H9 (cell line): Measurements from ENCODE around the gene NGB. TPM values are rescaled to one million over a fixed set of nuclear protein-coding genes. Genes with fewer than 3 reads are reported as not detected.

Source experiments
- DNase-seq: peaks from one replicate; pipeline ENCODE4 v3.0.0-alpha.2; 2017
- H2AFZ ChIP-seq: one replicate; pipeline ENCODE4 v1.6.1; 2013; ENCODE audit warnings: mild to moderate bottlenecking, low read length, control low read depth, moderate library complexity
- H2AK5ac ChIP-seq: 2 replicates; pipeline ENCODE4 v1.6.1; 2013; ENCODE audit warnings: low read length, control low read depth, mixed read lengths; ENCODE audit not compliant: insufficient read length
- H2BK120ac ChIP-seq: one replicate; pipeline ENCODE4 v1.6.1; 2013; ENCODE audit warnings: low read depth, mild to moderate bottlenecking, low read length, control low read depth, inconsistent platforms; ENCODE audit not compliant: poor library complexity, severe bottlenecking
- H2BK12ac ChIP-seq: 2 replicates; pipeline ENCODE4 v1.6.1; 2013; ENCODE audit warnings: low read length, control low read depth, mixed read lengths, low read depth; ENCODE audit not compliant: insufficient read length
- H2BK15ac ChIP-seq: 2 replicates; pipeline ENCODE4 v1.6.1; 2013; ENCODE audit warnings: low read depth, low read length, control low read depth
- H2BK20ac ChIP-seq: one replicate; pipeline ENCODE4 v1.6.1; 2013; ENCODE audit warnings: low read depth, mild to moderate bottlenecking, low read length, control low read depth, inconsistent platforms; ENCODE audit not compliant: poor library complexity, severe bottlenecking
- H2BK5ac ChIP-seq: 2 replicates; pipeline ENCODE4 v1.6.1; 2013; ENCODE audit warnings: low read length, control low read depth, mixed read lengths; ENCODE audit not compliant: insufficient read length
- H3K14ac ChIP-seq: 2 replicates; pipeline ENCODE4 v1.6.1; 2013; ENCODE audit warnings: low read length, control low read depth; ENCODE audit not compliant: insufficient read depth
- H3K18ac ChIP-seq: 2 replicates; pipeline ENCODE4 v1.6.1; 2013; ENCODE audit warnings: low read depth, mild to moderate bottlenecking, mixed read lengths, low read length, control low read depth; ENCODE audit not compliant: insufficient read length
- H3K23ac ChIP-seq: 2 replicates; pipeline ENCODE4 v1.6.1; 2013; ENCODE audit warnings: low read length, control low read depth, mixed read lengths, low read depth; ENCODE audit not compliant: insufficient read length
- H3K23me2 ChIP-seq: 2 replicates; pipeline ENCODE4 v1.6.1; 2013; ENCODE audit warnings: low read depth, mild to moderate bottlenecking, mixed read lengths, low read length, control low read depth; ENCODE audit not compliant: insufficient read length, poor library complexity, severe bottlenecking
- H3K27ac ChIP-seq: 2 replicates; pipeline ENCODE4 v1.5.1; 2013; ENCODE audit warnings: low read length, control low read depth, mixed read lengths, low read depth; ENCODE audit not compliant: insufficient read length
- H3K27me3 ChIP-seq: 2 replicates; pipeline ENCODE4 v1.6.1; 2013; ENCODE audit warnings: low read length, control low read depth, inconsistent platforms; ENCODE audit not compliant: insufficient read depth
- H3K4ac ChIP-seq: 2 replicates; pipeline ENCODE4 v1.6.1; 2013; ENCODE audit warnings: low read depth, mild to moderate bottlenecking, control low read depth, inconsistent platforms, low read length, moderate library complexity
- H3K4me1 ChIP-seq: 2 replicates; pipeline ENCODE4 v1.6.1; 2013; ENCODE audit warnings: low read length, control low read depth, inconsistent platforms; ENCODE audit not compliant: insufficient read depth
- H3K4me2 ChIP-seq: 2 replicates; pipeline ENCODE4 v1.6.1; 2013; ENCODE audit warnings: low read length, control low read depth, mixed read lengths; ENCODE audit not compliant: insufficient read length, insufficient read depth
- H3K56ac ChIP-seq: 2 replicates; pipeline ENCODE4 v1.6.1; 2013; ENCODE audit warnings: low read depth, mild to moderate bottlenecking, mixed read lengths, low read length, control low read depth; ENCODE audit not compliant: insufficient read length
- H3K79me1 ChIP-seq: 2 replicates; pipeline ENCODE4 v1.6.1; 2013; ENCODE audit warnings: low read depth, mild to moderate bottlenecking, moderate library complexity, low read length, control low read depth, inconsistent platforms; ENCODE audit not compliant: insufficient read depth, poor library complexity, severe bottlenecking
- H3K79me2 ChIP-seq: 2 replicates; pipeline ENCODE4 v1.6.1; 2013; ENCODE audit warnings: low read length, control low read depth, inconsistent platforms; ENCODE audit not compliant: insufficient read depth
- H3K9ac ChIP-seq: 2 replicates; pipeline ENCODE4 v1.6.1; 2013; ENCODE audit warnings: low read length, control low read depth, mixed read lengths; ENCODE audit not compliant: insufficient read length; ENCODE audit errors: extremely low read depth
- H3K9me3 ChIP-seq: one replicate; pipeline ENCODE4 v1.6.1; 2013; ENCODE audit warnings: low read depth, low read length, inconsistent platforms; ENCODE audit not compliant: control insufficient read depth
- H3T11ph ChIP-seq: one replicate; pipeline ENCODE4 v1.6.1; 2013; ENCODE audit warnings: mild to moderate bottlenecking, low read length, control low read depth, inconsistent platforms
- H4K20me1 ChIP-seq: one replicate; pipeline ENCODE4 v1.6.1; 2013; ENCODE audit not compliant: control insufficient read depth, insufficient read length, insufficient read depth
- H4K5ac ChIP-seq: 2 replicates; pipeline ENCODE4 v1.6.1; 2013; ENCODE audit warnings: low read depth, mild to moderate bottlenecking, mixed read lengths, low read length, control low read depth; ENCODE audit not compliant: insufficient read length
- H4K8ac ChIP-seq: replicated peaks from 2 replicates; pipeline ENCODE4 v1.6.1; 2013; ENCODE audit warnings: low read length, control low read depth, mixed read lengths, low read depth; ENCODE audit not compliant: insufficient read length
- H4K91ac ChIP-seq: 2 replicates; pipeline ENCODE4 v1.6.1; 2013; ENCODE audit warnings: low read depth, mild to moderate bottlenecking, moderate library complexity, mixed read lengths, low read length, control low read depth; ENCODE audit not compliant: insufficient read length
- H3K27ac Mint-ChIP-seq, 3 experiments: 2 replicates in 2 of 3; 3 replicates in 1 of 3; pipeline ENCODE4 v1.8.0; 2020 to 2021; ENCODE audit warnings: mixed read lengths in 3 of 3, mild to moderate bottlenecking in 1 of 3, moderate library complexity in 1 of 3
- H3K27me3 Mint-ChIP-seq: 2 replicates; pipeline ENCODE4 v1.8.0; 2021; ENCODE audit warnings: low read depth, mild to moderate bottlenecking, moderate library complexity, mixed read lengths
- H3K36me3 Mint-ChIP-seq, 3 experiments: 2 replicates in 2 of 3; 3 replicates in 1 of 3; pipeline ENCODE4 v1.8.0; 2020 to 2021; ENCODE audit warnings: low read depth in 3 of 3, mixed read lengths in 3 of 3; ENCODE audit not compliant: insufficient read depth in 1 of 3
- H3K4me1 Mint-ChIP-seq, 2 experiments: 2 replicates each; pipeline ENCODE4 v1.8.0; 2020; ENCODE audit warnings: mixed read lengths in 2 of 2
- H3K4me3 Mint-ChIP-seq, 2 experiments: 2 replicates in 1 of 2; 3 replicates in 1 of 2; pipeline ENCODE4 v1.8.0; 2020 to 2021; ENCODE audit warnings: mild to moderate bottlenecking in 2 of 2, mixed read lengths in 2 of 2, moderate library complexity in 1 of 2
- H3K9me3 Mint-ChIP-seq, 2 experiments: 2 replicates in 1 of 2; 3 replicates in 1 of 2; pipeline ENCODE4 v1.8.0; 2020; ENCODE audit warnings: mild to moderate bottlenecking in 2 of 2, mixed read lengths in 2 of 2, moderate library complexity in 1 of 2
- CTCF ChIP-seq: fragments of 200-600 bp; sonication (generic); conservative IDR thresholded peaks from 3 replicates; pipeline ENCODE4 v1.8.0; 2021; ENCODE audit warnings: antibody characterized with exemption, mild to moderate bottlenecking
- WGBS: extraction: QIAGEN DNeasy Blood & Tissue Kit; methylation state at CpG from one replicate; pipeline ENCODE4 v1.1.7; 2013; ENCODE audit warnings: missing lambda C conversion rate, low lambda C conversion rate, mixed read lengths; ENCODE audit not compliant: insufficient read length; ENCODE audit errors: extremely low coverage; 5-methylcytosine and 5-hydroxymethylcytosine counted together
- total RNA-seq: library from RNA; stranded (reverse); gene quantifications from 2 replicates; pipeline ENCODE4 v1.2.1, GENCODE V29; 2021

NGB gene
- total RNA-seq, 1 experiment from 2014 or later: 0.26 TPM

- Histone ChIP-seq H3K4me1 (peaks cover 10% of the 10 kb centered on the region; the same call in 1 of the 2 replicates), H2BK15ac (no peak overlapping the region), H3K27me3 (no peaks in the 10 kb centered on the region), H4K8ac (no peak overlapping the region), H3K9ac (no peak overlapping the region), H4K5ac (no peak overlapping the region), H2BK12ac (no peak overlapping the region), H3K9me3 (no peaks in the 10 kb centered on the region), H2BK20ac (no peak overlapping the region), H3K23me2 (no peaks in the 10 kb centered on the region), H4K20me1 (no peaks in the 10 kb centered on the region), H3K18ac (no peak overlapping the region), H2BK5ac (no peak overlapping the region), H3K14ac (no peak overlapping the region), H2AK5ac (peak overlapping the region; percentile 58), H3T11ph (no peak overlapping the region), H3K27ac (no peak overlapping the region), H2AFZ (no peak overlapping the region), H3K79me1 (no peaks in the 10 kb centered on the region), H3K4ac (no peak overlapping the region), H3K23ac (no peak overlapping the region), H4K91ac (no peak overlapping the region), H2BK120ac (no peak overlapping the region), H3K56ac (no peak overlapping the region), H3K79me2 (peaks cover 2% of the 10 kb centered on the region; the same call in 1 of the 2 replicates), H3K4me2 (no peak overlapping the region)
- TF ChIP-seq CTCF: no peak
- Mint-ChIP-seq H3K4me1 (peaks cover 38 to 44% of the 10 kb centered on the region in 2 experiments), H3K36me3 (peaks cover 0 to 8% (median 5%) of the 10 kb centered on the region in 3 experiments; a peak in 5 of 7 replicates), H3K27ac (peak overlapping the region; percentile 9 to 96 (median 70); a peak in 4 of 7 replicates), H3K4me3 (no peak overlapping the region; a peak in 1 of 5 replicates), H3K27me3 (no peaks in the 10 kb centered on the region), H3K9me3 (no peaks in the 10 kb centered on the region)
- no CpG with 5 or more reads among the region's 1 CpG for WGBS
- no peak for DNase-seq
These were observed 42.4 kb upstream of the NGB start for GRCh38 chr14:77313371-77313770.
